ENCODE results near the gene PIWIL1.

GRCh38 chr12:130333341-130333740 lies 4.3 kb upstream of the PIWIL1 start:
- TF ChIP-seq, protein P1, sequence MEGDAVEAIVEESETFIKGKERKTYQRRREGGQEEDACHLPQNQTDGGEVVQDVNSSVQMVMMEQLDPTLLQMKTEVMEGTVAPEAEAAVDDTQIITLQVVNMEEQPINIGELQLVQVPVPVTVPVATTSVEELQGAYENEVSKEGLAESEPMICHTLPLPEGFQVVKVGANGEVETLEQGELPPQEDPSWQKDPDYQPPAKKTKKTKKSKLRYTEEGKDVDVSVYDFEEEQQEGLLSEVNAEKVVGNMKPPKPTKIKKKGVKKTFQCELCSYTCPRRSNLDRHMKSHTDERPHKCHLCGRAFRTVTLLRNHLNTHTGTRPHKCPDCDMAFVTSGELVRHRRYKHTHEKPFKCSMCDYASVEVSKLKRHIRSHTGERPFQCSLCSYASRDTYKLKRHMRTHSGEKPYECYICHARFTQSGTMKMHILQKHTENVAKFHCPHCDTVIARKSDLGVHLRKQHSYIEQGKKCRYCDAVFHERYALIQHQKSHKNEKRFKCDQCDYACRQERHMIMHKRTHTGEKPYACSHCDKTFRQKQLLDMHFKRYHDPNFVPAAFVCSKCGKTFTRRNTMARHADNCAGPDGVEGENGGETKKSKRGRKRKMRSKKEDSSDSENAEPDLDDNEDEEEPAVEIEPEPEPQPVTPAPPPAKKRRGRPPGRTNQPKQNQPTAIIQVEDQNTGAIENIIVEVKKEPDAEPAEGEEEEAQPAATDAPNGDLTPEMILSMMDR (IDR thresholded peaks at IDR 0.05), result no peak
- no peak for TF ChIP-seq POLR2A (IDR thresholded peaks at IDR 0.05)

All from heart left ventricle (tissue), 13 donors.